HCT116 (cell line): ENCODE results near the gene CCR5AS.

ENCODE experiments used
- ATAC-seq: fragments of 200-7000 bp; cut with Tn5 transposase; 2 replicates; pipeline ENCODE4 v1.9.1; 2020; ENCODE audit warnings: mild to moderate bottlenecking, moderate library complexity
- BruUV-seq: library from RNA; stranded (reverse); fragments of 400-500 nt; replicated peaks from 2 replicates; lab custom pipeline; 2021; lab: Mats Ljungman, UMichigan
- CTCF ChIA-PET: fragments of 300-600 bp; sonication (Branson Sonifier 250); formaldehyde crosslinking; loops from one replicate; lab custom pipeline; 2021; ENCODE audit warnings: antibody characterized with exemption; lab: Charles Lee
- POLR2A ChIA-PET: fragments of 300-600, 350-600 bp; sonication (Branson Sonifier 250); formaldehyde crosslinking; loops from one replicate; lab custom pipeline; 2021; ENCODE audit warnings: antibody characterized with exemption; lab: Charles Lee
- RAD21 ChIA-PET, 2 experiments: fragments of 300-600 bp; sonication (Branson Sonifier 250); formaldehyde crosslinking; loops; one replicate each; lab custom pipeline; 2023; ENCODE audit warnings: low total read pairs in 2 of 2; ENCODE audit not compliant: uncharacterized antibody in 2 of 2, unreplicated experiment in 2 of 2, low non-redundant PET in 1 of 2; lab: Charles Lee
- DNase-seq: peaks from one replicate; pipeline ENCODE4 v3.0.0-alpha.2; 2010; ENCODE audit warnings: low read depth, low spot score
- H2AFZ ChIP-seq: fragments of 200-600 bp; shearing (Covaris generic), sonication (generic); 2 replicates; pipeline ENCODE4 v1.6.1; 2017; ENCODE audit warnings: low read depth, mixed run types, mixed read lengths, antibody characterized with exemption, low read length; ENCODE audit not compliant: poor library complexity, severe bottlenecking
- H3K27ac ChIP-seq: 2 replicates; pipeline ENCODE4 v1.5.1; 2012; ENCODE audit warnings: low read depth, low read length
- H3K27me3 ChIP-seq: fragments of 200-600 bp; sonication (generic); 2 replicates; pipeline ENCODE4 v1.6.1; 2016; ENCODE audit warnings: mixed run types, low read length, mixed read lengths; ENCODE audit not compliant: insufficient read depth
- H3K36me3 ChIP-seq, 2 experiments: fragments of 200-500 bp in 1 of 2; fragments of 200-600 bp in 1 of 2; sonication (Bioruptor generic) in 1 of 2; sonication (generic) in 1 of 2; 2 replicates each; pipeline versions ENCODE4 v1.5.1 to v1.6.1; 2014 to 2016; ENCODE audit warnings: low read length in 2 of 2, inconsistent platforms in 1 of 2, mixed read lengths in 1 of 2, mixed run types in 1 of 2; ENCODE audit not compliant: insufficient read depth in 2 of 2, control insufficient read depth in 1 of 2
- H3K4me1 ChIP-seq, 2 experiments: fragments of 200-600 bp in 1 of 2; sonication (generic) in 1 of 2; 2 replicates each; pipeline versions ENCODE4 v1.5.1 to v1.6.1; 2012 to 2017; ENCODE audit warnings: low read length in 2 of 2, inconsistent platforms in 1 of 2, mild to moderate bottlenecking in 1 of 2, mixed read lengths in 1 of 2, mixed run types in 1 of 2, moderate library complexity in 1 of 2; ENCODE audit not compliant: insufficient read depth in 2 of 2, control insufficient read depth in 1 of 2
- H3K4me2 ChIP-seq: fragments of 200-600 bp; sonication (generic); 2 replicates; pipeline ENCODE4 v1.6.1; 2017; ENCODE audit warnings: mixed run types, low read length, mixed read lengths
- H3K4me3 ChIP-seq, 2 experiments: fragments of 200-600 bp in 1 of 2; sonication (generic) in 1 of 2; replicated peaks in 1 of 2; 2 replicates each; pipeline ENCODE4 v1.5.1; 2011 to 2016; ENCODE audit warnings: low read length in 2 of 2, control low read depth in 1 of 2, low read depth in 1 of 2, mild to moderate bottlenecking in 1 of 2, mixed read lengths in 1 of 2, mixed run types in 1 of 2
- H3K79me2 ChIP-seq: fragments of 200-600 bp; sonication (generic); 2 replicates; pipeline ENCODE4 v1.6.1; 2017; ENCODE audit warnings: mild to moderate bottlenecking, mixed run types, low read length, moderate library complexity, mixed read lengths; ENCODE audit not compliant: insufficient read depth
- H3K9ac ChIP-seq: fragments of 200-600 bp; sonication (generic); 2 replicates; pipeline ENCODE4 v1.6.1; 2016; ENCODE audit warnings: low read length, mixed read lengths
- H3K9me2 ChIP-seq: fragments of 200-600 bp; sonication (generic), shearing (Covaris generic); 2 replicates; pipeline ENCODE4 v1.6.1; 2017; ENCODE audit warnings: mixed run types, mild to moderate bottlenecking, moderate library complexity; ENCODE audit not compliant: insufficient read depth
- H3K9me3 ChIP-seq, 2 experiments: fragments of 200-500 bp in 1 of 2; fragments of 200-600 bp in 1 of 2; sonication (Bioruptor generic) in 1 of 2; sonication (generic) in 1 of 2; 2 replicates each; pipeline ENCODE4 v1.6.1; 2014 to 2017; ENCODE audit warnings: low read length in 2 of 2, mixed read lengths in 2 of 2, inconsistent platforms in 1 of 2, low read depth in 1 of 2, mild to moderate bottlenecking in 1 of 2, mixed run types in 1 of 2, moderate library complexity in 1 of 2; ENCODE audit not compliant: control insufficient read depth in 1 of 2, insufficient read depth in 1 of 2
- H4K20me1 ChIP-seq: fragments of 200-600 bp; sonication (generic), shearing (Covaris generic); 2 replicates; pipeline ENCODE4 v1.6.1; 2017; ENCODE audit warnings: mixed run types, mild to moderate bottlenecking, moderate library complexity; ENCODE audit not compliant: insufficient read depth
- ATF3 ChIP-seq: IDR thresholded peaks from 2 replicates; pipeline ENCODE4 v1.6.1; 2012
- CEBPB ChIP-seq: IDR thresholded peaks from 2 replicates; pipeline ENCODE4 v1.6.1; 2012; ENCODE audit warnings: low read depth
- CTCF ChIP-seq, 3 experiments: fragments of 200-600 bp in 1 of 3; sonication (generic) in 1 of 3; IDR thresholded peaks in 2 of 3; conservative IDR thresholded peaks in 1 of 3; 2 replicates each; pipeline ENCODE4 v1.5.1; 2012 to 2017; ENCODE audit warnings: low read depth in 2 of 3, low read length in 2 of 3, antibody characterized with exemption in 1 of 3, borderline replicate concordance in 1 of 3, control low read depth in 1 of 3, mild to moderate bottlenecking in 1 of 3, mixed read lengths in 1 of 3, mixed run types in 1 of 3, moderate library complexity in 1 of 3; ENCODE audit not compliant: insufficient read depth in 1 of 3
- EGR1 ChIP-seq: IDR thresholded peaks from 2 replicates; pipeline ENCODE4 v1.6.1; 2012; ENCODE audit warnings: low read depth
- EZH2 ChIP-seq: fragments of 200-600 bp; sonication (generic); IDR thresholded peaks from 2 replicates; pipeline ENCODE4 v1.6.1; 2017; ENCODE audit warnings: antibody characterized with exemption, mixed run types
- EZH2phosphoT487 ChIP-seq: fragments of 200-600 bp; IDR thresholded peaks from 2 replicates; pipeline ENCODE4 v1.6.1; 2018; ENCODE audit warnings: antibody characterized with exemption, borderline replicate concordance
- POLR2AphosphoS5 ChIP-seq: IDR thresholded peaks from 2 replicates; pipeline ENCODE4 v1.6.1; 2011; ENCODE audit warnings: mild to moderate bottlenecking, low read depth, low read length, moderate library complexity
- RAD21 ChIP-seq: IDR thresholded peaks from 2 replicates; pipeline ENCODE4 v1.6.1; 2012; ENCODE audit warnings: low read depth, mild to moderate bottlenecking
- TCF7L2 ChIP-seq: IDR thresholded peaks from 2 replicates; pipeline ENCODE4 v1.7.0; 2011; ENCODE audit warnings: borderline replicate concordance, inconsistent platforms; ENCODE audit not compliant: insufficient read depth, insufficient read length; ENCODE audit errors: extremely low read depth
- ZBTB33 ChIP-seq: IDR thresholded peaks from 2 replicates; pipeline ENCODE4 v1.6.1; 2011; ENCODE audit warnings: mild to moderate bottlenecking, low read length, moderate library complexity; ENCODE audit not compliant: insufficient replicate concordance; ENCODE audit errors: extremely low read depth
- intact Hi-C: fragments of 100-400 bp; cut with micrococcal nuclease; formaldehyde crosslinking; loops from 2 replicates; pipeline ENCODE4 v1.10.0; 2022

CCR5AS gene

GRCh38 chr3:46438831-46439230 is 32.0 kb upstream of the CCR5AS start:
- H4K20me1 ChIP-seq: no peaks in the 10 kb centered on the region
- no peaks in the 10 kb centered on the region for H3K79me2 ChIP-seq
- no TSS peak for BruUV-seq
- DNase-seq: no peak
- RAD21 ChIA-PET: no interaction called here
- no peak overlapping the region for H3K4me2 ChIP-seq
- no peak overlapping the region for H3K27ac ChIP-seq
- no peaks in the 10 kb centered on the region for H3K9me3 ChIP-seq
- H3K4me3 ChIP-seq: no peak overlapping the region
- TF ChIP-seq ZBTB33 (no peak), ATF3 (no peak), TCF7L2 (no peak), POLR2AphosphoS5 (no peak), RAD21 (no peak), EZH2phosphoT487 (no peak), CTCF (IDR thresholded peaks at IDR 0.05 in 2 of 3, conservative IDR thresholded peaks at IDR 0.05 in 1 of 3; ENCODE audit: borderline replicate concordance in 1 of 3, insufficient read depth in 1 of 3, low read depth in 2 of 3, low read length in 2 of 3) (no peak), CEBPB (no peak), EGR1 (no peak), EZH2 (no peak)
- TF ChIP-seq, all 23 proteins: peak for 0
- intact Hi-C loops: no loop called here
- ATAC-seq: no peak
- no peaks in the 10 kb centered on the region for H3K36me3 ChIP-seq
- H3K4me1 ChIP-seq: no peaks in the 10 kb centered on the region
- ChIA-PET POLR2A (no interaction called here), CTCF (interaction anchor here (2.8 kb wide), 1 partner anchor 11 kb away, joined by 12 read pairs; no protein-coding TSS in a partner anchor)
- H3K9me2 ChIP-seq: no peaks in the 10 kb centered on the region
- no peaks in the 10 kb centered on the region for H3K27me3 ChIP-seq
- H2AFZ ChIP-seq: no peak overlapping the region
- H3K9ac ChIP-seq: no peak overlapping the region
